ENCODE measurements around the gene NR1D2.

NR1D2 gene

GRCh38 chr3:23969393-23969792 lies 24.3 kb downstream of the NR1D2 start:
- TF ChIP-seq, protein P1, sequence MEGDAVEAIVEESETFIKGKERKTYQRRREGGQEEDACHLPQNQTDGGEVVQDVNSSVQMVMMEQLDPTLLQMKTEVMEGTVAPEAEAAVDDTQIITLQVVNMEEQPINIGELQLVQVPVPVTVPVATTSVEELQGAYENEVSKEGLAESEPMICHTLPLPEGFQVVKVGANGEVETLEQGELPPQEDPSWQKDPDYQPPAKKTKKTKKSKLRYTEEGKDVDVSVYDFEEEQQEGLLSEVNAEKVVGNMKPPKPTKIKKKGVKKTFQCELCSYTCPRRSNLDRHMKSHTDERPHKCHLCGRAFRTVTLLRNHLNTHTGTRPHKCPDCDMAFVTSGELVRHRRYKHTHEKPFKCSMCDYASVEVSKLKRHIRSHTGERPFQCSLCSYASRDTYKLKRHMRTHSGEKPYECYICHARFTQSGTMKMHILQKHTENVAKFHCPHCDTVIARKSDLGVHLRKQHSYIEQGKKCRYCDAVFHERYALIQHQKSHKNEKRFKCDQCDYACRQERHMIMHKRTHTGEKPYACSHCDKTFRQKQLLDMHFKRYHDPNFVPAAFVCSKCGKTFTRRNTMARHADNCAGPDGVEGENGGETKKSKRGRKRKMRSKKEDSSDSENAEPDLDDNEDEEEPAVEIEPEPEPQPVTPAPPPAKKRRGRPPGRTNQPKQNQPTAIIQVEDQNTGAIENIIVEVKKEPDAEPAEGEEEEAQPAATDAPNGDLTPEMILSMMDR (IDR thresholded peaks at IDR 0.05; ENCODE audit: extremely low read depth, insufficient read depth, missing control alignments): no peak
- in situ Hi-C loops (cut with MboI; ENCODE audit: low pct_unique_long_range_greater_than_20kb, low sequenced_read_pairs, unreplicated experiment): no loop called here

GRCh38 chr3:23971684-23972083 lies 26.6 kb downstream of the NR1D2 start:
- in situ Hi-C loops (cut with MboI; ENCODE audit: low pct_unique_long_range_greater_than_20kb, low sequenced_read_pairs, unreplicated experiment): no loop called here

More at GRCh38 chr3:23969393-23969792, 24.3 kb downstream of the NR1D2 start:
- no peak for DNase-seq (ENCODE audit: low spot score)

GRCh38 chr3:23976555-23976954 lies 31.5 kb downstream of the NR1D2 start:
- no peak for DNase-seq (ENCODE audit: low spot score)
- in situ Hi-C loops (cut with MboI; ENCODE audit: low pct_unique_long_range_greater_than_20kb, low sequenced_read_pairs, unreplicated experiment): loop anchor here (25.0 kb wide), 1 partner anchor 261 kb away; no protein-coding TSS in a partner anchor
- TF ChIP-seq, protein P1 (IDR thresholded peaks at IDR 0.05; ENCODE audit: extremely low read depth, insufficient read depth, missing control alignments): no peak

More at GRCh38 chr3:23971684-23972083, 26.6 kb downstream of the NR1D2 start:
- no peak for DNase-seq (ENCODE audit: low spot score)
- TF ChIP-seq, protein P1 (IDR thresholded peaks at IDR 0.05; ENCODE audit: extremely low read depth, insufficient read depth, missing control alignments): no peak

DNA sequence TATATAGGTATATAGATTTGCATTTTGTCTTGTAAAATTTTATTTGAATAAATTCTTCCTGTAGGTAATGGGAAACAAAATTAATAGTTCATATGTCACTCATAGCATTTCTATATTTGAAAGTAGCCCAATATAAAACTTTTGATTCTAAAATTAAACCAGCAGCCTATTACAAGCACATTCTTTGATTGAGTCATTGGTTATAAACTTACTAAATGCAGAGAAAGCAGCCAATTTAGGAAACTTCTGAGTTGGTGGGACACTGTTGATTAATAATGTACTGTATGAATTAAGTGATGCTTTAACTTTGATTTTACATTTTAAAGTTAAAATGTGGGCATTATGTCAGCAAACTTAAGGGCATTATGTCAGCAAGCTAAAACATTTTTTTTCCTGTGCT lies 34.5 kb downstream of the NR1D2 start:
- TF ChIP-seq, protein P1 (IDR thresholded peaks at IDR 0.05; ENCODE audit: extremely low read depth, insufficient read depth, missing control alignments): no peak
- no peak for DNase-seq (ENCODE audit: low spot score)
- in situ Hi-C loops (cut with MboI; ENCODE audit: low pct_unique_long_range_greater_than_20kb, low sequenced_read_pairs, unreplicated experiment): loop anchor here (25.0 kb wide), 1 partner anchor 258 kb away; no protein-coding TSS in a partner anchor

- TF ChIP-seq, protein P1 (IDR thresholded peaks at IDR 0.05; ENCODE audit: extremely low read depth, insufficient read depth, missing control alignments): no peak
- DNase-seq (ENCODE audit: low spot score): no peak
- in situ Hi-C loops (cut with MboI; ENCODE audit: low pct_unique_long_range_greater_than_20kb, low sequenced_read_pairs, unreplicated experiment): loop anchor here (25.0 kb wide), 1 partner anchor 256 kb away; no protein-coding TSS in a partner anchor
Measured at GRCh38 chr3:23981136-23981535, 36.0 kb downstream of the NR1D2 start.

DNA sequence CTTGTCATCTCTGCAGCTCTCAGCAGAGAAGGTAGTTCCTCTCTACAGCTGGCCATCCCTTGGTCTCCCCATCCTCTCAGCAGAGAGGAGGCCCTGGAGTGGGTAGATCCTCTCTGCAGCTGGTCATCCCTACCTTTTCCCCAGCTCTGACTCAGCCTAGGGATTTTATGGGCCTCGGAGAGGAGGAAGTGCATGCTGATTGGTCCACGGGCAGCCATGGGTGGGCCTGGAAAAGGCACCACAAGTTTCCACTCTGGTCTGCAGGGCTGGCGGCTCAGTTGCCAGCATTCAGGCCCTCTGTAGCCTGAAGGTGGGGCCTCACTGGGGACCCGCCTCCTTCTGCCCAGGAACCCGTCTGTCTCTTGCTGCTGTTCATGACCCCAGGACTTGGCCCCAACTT lies 36.9 kb downstream of the NR1D2 start:
- TF ChIP-seq, protein P1 (IDR thresholded peaks at IDR 0.05; ENCODE audit: extremely low read depth, insufficient read depth, missing control alignments): no peak
- in situ Hi-C loops (cut with MboI; ENCODE audit: low pct_unique_long_range_greater_than_20kb, low sequenced_read_pairs, unreplicated experiment): loop anchor here (25.0 kb wide), 1 partner anchor 255 kb away; no protein-coding TSS in a partner anchor
- DNase-seq (ENCODE audit: low spot score): no peak

Data from GM13977 (cell line).